ENCODE measurements around the gene HOXD9. TPM values are rescaled to one million over a fixed set of nuclear protein-coding genes. Genes with fewer than 3 reads are reported as not detected.

HOXD9 gene
- polyA plus RNA-seq, 4 donors = 0.27 to 1.9 (median 0.28) TPM; not detected in 1

DNA sequence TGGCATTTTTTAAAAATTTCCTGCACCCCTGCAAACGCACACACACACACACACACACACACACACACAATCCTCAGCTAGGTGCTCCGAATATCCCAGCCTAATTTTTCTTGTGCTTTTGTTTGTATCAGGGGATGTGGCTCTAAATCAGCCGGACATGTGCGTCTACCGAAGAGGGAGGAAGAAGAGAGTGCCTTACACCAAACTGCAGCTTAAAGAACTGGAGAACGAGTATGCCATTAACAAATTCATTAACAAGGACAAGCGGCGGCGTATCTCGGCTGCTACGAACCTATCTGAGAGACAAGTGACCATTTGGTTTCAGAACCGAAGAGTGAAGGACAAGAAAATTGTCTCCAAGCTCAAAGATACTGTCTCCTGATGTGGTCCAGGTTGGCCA is 28.2 kb upstream of the HOXD9 start:
- FAIRE-seq (no peak), DNase-seq (no peak)
- peaks cover 15 to 94% (median 73%) of the 10 kb centered on the region in 3 donors for H3K27me3 ChIP-seq (ENCODE audit: control insufficient read depth in 3 of 3, insufficient read depth in 3 of 3, low read length in 3 of 3)
- H3K36me3 ChIP-seq (ENCODE audit: control insufficient read depth in 3 of 3, insufficient read depth in 2 of 3, low read depth in 1 of 3, low read length in 3 of 3) = no peaks in the 10 kb centered on the region
- H3K27ac ChIP-seq (ENCODE audit: low read depth in 1 of 3, low read length in 2 of 3) = no peak overlapping the region
- H3K9me3 ChIP-seq (ENCODE audit: control insufficient read depth in 2 of 2, insufficient read depth in 1 of 2, low read depth in 1 of 2, low read length in 1 of 2) = no peaks in the 10 kb centered on the region
- H3K4me1 ChIP-seq (ENCODE audit: control insufficient read depth in 3 of 3, insufficient read depth in 2 of 3, low read depth in 1 of 3, low read length in 2 of 3) = peaks cover 0 to 13% (median 3%) of the 10 kb centered on the region in 3 donors
- H3K4me3 ChIP-seq (ENCODE audit: low read depth in 1 of 3, low read length in 3 of 3) = no peak overlapping the region
- WGBS, 3 donors = 7 to 13% (median 11%) methylated on average over 12 of the region's 12 CpGs

DNA sequence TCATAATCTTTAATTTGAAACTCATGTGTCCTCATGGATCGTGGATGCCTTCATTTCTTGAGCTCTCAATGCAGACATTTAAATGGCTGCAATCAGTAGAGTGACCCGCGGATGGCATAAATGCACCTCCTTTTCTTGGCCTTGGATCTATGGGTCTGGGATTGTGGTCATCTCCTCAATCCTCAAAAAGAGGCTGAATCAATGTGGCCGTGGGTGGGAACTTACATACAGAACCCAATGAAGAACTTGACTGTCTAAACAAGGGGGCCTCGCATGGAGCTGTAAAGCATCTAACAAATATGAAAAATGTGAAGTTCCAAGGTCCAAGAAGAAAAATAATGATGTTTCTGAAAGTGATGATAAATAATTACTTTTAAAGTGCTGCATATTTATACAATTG is 27.1 kb upstream of the HOXD9 start:
- peaks cover 0 to 13% (median 3%) of the 10 kb centered on the region in 3 donors for H3K4me1 ChIP-seq (ENCODE audit: control insufficient read depth in 3 of 3, insufficient read depth in 2 of 3, low read depth in 1 of 3, low read length in 2 of 3)
- H3K9me3 ChIP-seq (ENCODE audit: control insufficient read depth in 2 of 2, insufficient read depth in 1 of 2, low read depth in 1 of 2, low read length in 1 of 2) = no peaks in the 10 kb centered on the region
- 12 to 25% (median 14%) methylated on average over 5 of the region's 5 CpGs for WGBS, 3 donors
- DNase-seq (no peak), FAIRE-seq (no peak)
- H3K36me3 ChIP-seq (ENCODE audit: control insufficient read depth in 3 of 3, insufficient read depth in 2 of 3, low read depth in 1 of 3, low read length in 3 of 3) = no peaks in the 10 kb centered on the region
- no peak overlapping the region for H3K27ac ChIP-seq (ENCODE audit: low read depth in 1 of 3, low read length in 2 of 3)
- no peak overlapping the region for H3K4me3 ChIP-seq (ENCODE audit: low read depth in 1 of 3, low read length in 3 of 3)
- H3K27me3 ChIP-seq (ENCODE audit: control insufficient read depth in 3 of 3, insufficient read depth in 3 of 3, low read length in 3 of 3) = peaks cover 23 to 95% (median 74%) of the 10 kb centered on the region in 3 donors

DNA sequence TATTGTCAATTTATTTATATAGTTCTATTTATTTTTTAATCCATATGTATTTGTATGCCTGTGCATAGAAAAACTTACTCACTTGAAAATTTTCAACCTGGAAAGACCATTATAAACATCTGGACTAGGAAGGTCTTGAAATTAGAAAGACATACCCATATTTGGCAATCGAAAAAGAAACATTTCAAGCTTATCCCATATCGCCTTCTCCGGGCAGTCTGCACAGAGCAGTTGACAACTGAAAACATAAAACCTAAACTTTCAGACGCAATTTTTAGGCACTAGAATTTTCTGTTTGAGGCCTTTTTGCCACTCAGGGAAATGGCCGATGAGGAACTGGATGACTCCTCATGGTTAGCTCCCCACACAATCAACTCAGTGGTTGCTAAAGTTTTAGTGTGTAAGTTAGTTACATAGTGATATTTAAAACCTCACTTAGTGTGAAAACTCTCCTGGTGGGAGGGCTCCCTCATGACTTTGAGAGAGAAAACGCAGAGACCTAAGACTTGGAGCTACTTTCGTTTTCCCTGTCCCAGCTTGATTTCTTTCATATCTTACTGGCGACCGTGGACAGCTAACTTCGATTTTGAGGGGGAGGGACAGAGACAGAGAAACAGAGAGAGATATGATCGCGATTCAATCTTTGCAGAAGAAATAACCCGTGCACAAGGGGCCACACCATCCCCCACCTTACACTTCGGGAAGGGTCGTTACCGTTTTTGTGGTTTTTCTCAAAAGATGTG is 26.1 kb upstream of the HOXD9 start:
- H3K4me1 ChIP-seq (ENCODE audit: control insufficient read depth in 3 of 3, insufficient read depth in 2 of 3, low read depth in 1 of 3, low read length in 2 of 3) = peaks cover 0 to 13% (median 3%) of the 10 kb centered on the region in 3 donors
- WGBS, 3 donors = 6 to 9% (median 8%) methylated on average over 16 of the region's 16 CpGs

DNA sequence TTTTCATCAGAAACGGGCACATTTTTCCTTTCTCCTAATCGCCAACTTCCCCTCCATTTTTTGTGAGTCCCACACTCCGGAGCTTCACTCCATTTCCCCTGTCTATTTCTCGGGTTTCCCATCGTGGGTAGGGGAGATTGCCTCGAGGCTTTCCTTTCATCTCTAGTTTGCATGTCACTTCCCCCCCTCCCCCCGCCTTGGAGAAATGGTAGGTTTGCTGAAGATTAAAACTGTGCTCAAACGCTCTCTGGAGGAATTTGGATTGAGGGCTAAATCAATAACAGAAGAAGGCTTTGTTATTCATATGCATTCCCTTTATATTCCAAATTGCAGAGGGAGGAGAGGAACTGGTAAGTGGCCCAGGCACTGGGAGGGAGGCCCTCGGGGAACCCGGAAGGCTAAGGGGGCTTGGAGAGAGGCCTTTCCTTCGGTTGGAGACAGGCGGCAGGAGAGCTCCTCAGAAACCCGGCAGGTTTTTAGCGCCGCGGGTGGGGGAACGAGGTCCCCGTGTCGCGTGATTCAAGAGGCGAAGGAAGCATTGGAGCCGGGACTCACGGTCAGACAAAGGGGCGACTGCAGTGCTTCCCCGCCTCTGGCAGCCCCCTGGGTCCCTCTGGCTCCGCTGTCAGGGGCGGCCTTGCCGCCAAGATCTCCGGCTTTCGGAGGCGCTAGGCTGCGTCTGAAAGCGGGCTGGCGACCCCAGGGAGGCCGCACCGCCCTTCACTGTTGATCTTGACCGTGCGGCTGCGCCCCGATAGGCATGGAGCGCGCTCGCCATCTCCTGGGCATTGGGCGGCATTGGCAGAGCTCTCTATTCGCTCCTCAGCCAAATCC is 25.3 kb upstream of the HOXD9 start:
- DNase-seq (peak; percentile 62 to 79), FAIRE-seq (no peak)
- H3K4me3 ChIP-seq (ENCODE audit: low read depth in 1 of 3, low read length in 3 of 3) = peak overlapping the region in 2 of 3 donors; percentile 31 to 48
- no peaks in the 10 kb centered on the region for H3K9me3 ChIP-seq (ENCODE audit: control insufficient read depth in 2 of 2, insufficient read depth in 1 of 2, low read depth in 1 of 2, low read length in 1 of 2)
- peaks cover 18 to 95% (median 78%) of the 10 kb centered on the region in 3 donors for H3K27me3 ChIP-seq (ENCODE audit: control insufficient read depth in 3 of 3, insufficient read depth in 3 of 3, low read length in 3 of 3)
- WGBS, 3 donors = 0 to 2% (median 1%) methylated on average over 44 to 45 of the region's 45 CpGs
- H3K4me1 ChIP-seq (ENCODE audit: control insufficient read depth in 3 of 3, insufficient read depth in 2 of 3, low read depth in 1 of 3, low read length in 2 of 3) = peaks cover 0 to 13% (median 3%) of the 10 kb centered on the region in 3 donors
- no peaks in the 10 kb centered on the region for H3K36me3 ChIP-seq (ENCODE audit: control insufficient read depth in 3 of 3, insufficient read depth in 2 of 3, low read depth in 1 of 3, low read length in 3 of 3)
- no peak overlapping the region for H3K27ac ChIP-seq (ENCODE audit: low read depth in 1 of 3, low read length in 2 of 3)

More for the DNA sequence above, 26.1 kb upstream of the HOXD9 start:
- FAIRE-seq (no peak), DNase-seq (peak; percentile 29 to 53)
- Histone ChIP-seq H3K27me3 (ENCODE audit: control insufficient read depth in 3 of 3, insufficient read depth in 3 of 3, low read length in 3 of 3) (peaks cover 18 to 95% (median 78%) of the 10 kb centered on the region in 3 donors), H3K36me3 (ENCODE audit: control insufficient read depth in 3 of 3, insufficient read depth in 2 of 3, low read depth in 1 of 3, low read length in 3 of 3) (no peaks in the 10 kb centered on the region), H3K4me3 (ENCODE audit: low read depth in 1 of 3, low read length in 3 of 3) (peak overlapping the region in 2 of 3 donors; percentile 31 to 48), H3K9me3 (ENCODE audit: control insufficient read depth in 2 of 2, insufficient read depth in 1 of 2, low read depth in 1 of 2, low read length in 1 of 2) (no peaks in the 10 kb centered on the region), H3K27ac (ENCODE audit: low read depth in 1 of 3, low read length in 2 of 3) (no peak overlapping the region)

DNA sequence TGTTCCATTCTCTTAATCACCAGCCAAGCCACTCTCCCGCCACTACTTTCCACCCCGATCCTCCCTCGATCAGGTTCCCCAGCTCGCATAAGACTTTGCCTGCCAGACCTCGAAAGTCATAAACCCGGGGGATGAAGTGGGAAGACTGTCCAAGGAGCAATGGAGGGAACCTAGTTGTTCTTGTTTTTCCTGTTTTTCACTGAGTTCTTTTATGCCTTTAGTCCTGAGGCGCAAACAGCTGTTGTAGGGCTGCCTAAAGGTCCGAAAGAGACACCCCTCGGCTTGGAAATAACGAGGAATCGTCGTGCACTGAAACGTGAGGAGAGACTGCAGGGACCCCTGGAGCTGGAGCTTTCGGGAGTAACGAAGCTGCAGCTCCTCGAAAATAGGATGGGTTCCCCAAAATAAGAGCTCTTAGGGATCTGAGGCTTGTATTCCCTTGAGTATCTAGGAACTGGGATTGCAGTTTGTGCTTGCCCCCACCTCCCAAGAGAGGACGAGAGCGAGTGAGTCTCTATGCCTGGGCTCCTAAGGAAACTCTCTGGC is 24.6 kb upstream of the HOXD9 start:
- H3K36me3 ChIP-seq (ENCODE audit: control insufficient read depth in 3 of 3, insufficient read depth in 2 of 3, low read depth in 1 of 3, low read length in 3 of 3) = no peaks in the 10 kb centered on the region
- peaks cover 18 to 99% (median 82%) of the 10 kb centered on the region in 3 donors for H3K27me3 ChIP-seq (ENCODE audit: control insufficient read depth in 3 of 3, insufficient read depth in 3 of 3, low read length in 3 of 3)
- peaks cover 0 to 13% (median 3%) of the 10 kb centered on the region in 3 donors for H3K4me1 ChIP-seq (ENCODE audit: control insufficient read depth in 3 of 3, insufficient read depth in 2 of 3, low read depth in 1 of 3, low read length in 2 of 3)
- DNase-seq (no peak), FAIRE-seq (no peak)
- H3K27ac ChIP-seq (ENCODE audit: low read depth in 1 of 3, low read length in 2 of 3) = no peak overlapping the region
- 3 to 4% (median 3%) methylated on average over 18 of the region's 18 CpGs for WGBS, 3 donors
- peaks cover 0 to 2% of the 10 kb centered on the region in 2 donors for H3K9me3 ChIP-seq (ENCODE audit: control insufficient read depth in 2 of 2, insufficient read depth in 1 of 2, low read depth in 1 of 2, low read length in 1 of 2)
- H3K4me3 ChIP-seq (ENCODE audit: low read depth in 1 of 3, low read length in 3 of 3) = peak overlapping the region in 1 of 3 donors; percentile 48

DNA sequence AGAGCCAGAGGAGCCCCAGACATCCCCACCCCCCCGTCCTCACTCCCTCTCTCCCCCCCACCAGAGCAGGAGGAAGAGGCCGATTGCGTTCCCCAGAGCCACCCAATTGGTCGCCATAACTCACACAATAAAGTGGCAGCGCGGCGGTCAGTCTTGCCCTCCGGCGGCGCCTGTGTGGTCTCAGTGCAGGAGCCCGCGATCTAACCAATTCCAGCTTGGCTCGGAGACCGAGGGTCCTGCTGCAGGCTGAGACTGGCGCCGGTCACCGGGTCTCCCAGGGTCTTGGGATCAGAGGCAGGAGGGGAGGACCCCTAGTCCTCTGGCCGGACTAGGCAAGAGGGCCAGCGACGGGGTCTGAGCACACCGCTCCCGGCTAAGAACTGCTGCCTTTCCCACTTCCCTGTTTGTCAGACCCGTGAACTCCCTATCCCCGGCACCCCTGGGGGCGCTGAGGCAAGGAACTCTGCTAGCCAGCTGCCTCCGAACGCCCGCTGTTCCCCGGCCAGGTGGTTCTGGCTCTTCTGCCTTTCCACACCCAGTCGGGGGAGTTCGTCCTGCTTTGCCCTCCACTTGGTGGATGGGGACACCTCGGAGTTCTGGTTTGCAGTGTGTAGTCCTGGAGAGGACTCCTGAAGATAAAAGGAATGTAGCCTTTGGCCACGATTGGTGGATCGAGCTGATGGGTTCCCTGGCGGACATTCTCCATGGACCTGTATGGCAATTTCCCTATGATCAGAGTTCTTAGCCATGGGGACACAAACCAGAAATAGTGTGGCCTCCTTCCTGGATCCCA is 24.0 kb upstream of the HOXD9 start:
- Histone ChIP-seq H3K4me3 (ENCODE audit: low read depth in 1 of 3, low read length in 3 of 3) (no peak overlapping the region), H3K4me1 (ENCODE audit: control insufficient read depth in 3 of 3, insufficient read depth in 2 of 3, low read depth in 1 of 3, low read length in 2 of 3) (peaks cover 0 to 9% (median 3%) of the 10 kb centered on the region in 3 donors), H3K27ac (ENCODE audit: low read depth in 1 of 3, low read length in 2 of 3) (no peak overlapping the region), H3K27me3 (ENCODE audit: control insufficient read depth in 3 of 3, insufficient read depth in 3 of 3, low read length in 3 of 3) (peaks cover 12 to 100% (median 79%) of the 10 kb centered on the region in 3 donors), H3K36me3 (ENCODE audit: control insufficient read depth in 3 of 3, insufficient read depth in 2 of 3, low read depth in 1 of 3, low read length in 3 of 3) (no peaks in the 10 kb centered on the region), H3K9me3 (ENCODE audit: control insufficient read depth in 2 of 2, insufficient read depth in 1 of 2, low read depth in 1 of 2, low read length in 1 of 2) (peaks cover 0 to 2% of the 10 kb centered on the region in 2 donors)
- no peak for DNase-seq
- no peak for FAIRE-seq
- WGBS, 3 donors = 5 to 9% (median 6%) methylated on average over 35 of the region's 35 CpGs

DNA sequence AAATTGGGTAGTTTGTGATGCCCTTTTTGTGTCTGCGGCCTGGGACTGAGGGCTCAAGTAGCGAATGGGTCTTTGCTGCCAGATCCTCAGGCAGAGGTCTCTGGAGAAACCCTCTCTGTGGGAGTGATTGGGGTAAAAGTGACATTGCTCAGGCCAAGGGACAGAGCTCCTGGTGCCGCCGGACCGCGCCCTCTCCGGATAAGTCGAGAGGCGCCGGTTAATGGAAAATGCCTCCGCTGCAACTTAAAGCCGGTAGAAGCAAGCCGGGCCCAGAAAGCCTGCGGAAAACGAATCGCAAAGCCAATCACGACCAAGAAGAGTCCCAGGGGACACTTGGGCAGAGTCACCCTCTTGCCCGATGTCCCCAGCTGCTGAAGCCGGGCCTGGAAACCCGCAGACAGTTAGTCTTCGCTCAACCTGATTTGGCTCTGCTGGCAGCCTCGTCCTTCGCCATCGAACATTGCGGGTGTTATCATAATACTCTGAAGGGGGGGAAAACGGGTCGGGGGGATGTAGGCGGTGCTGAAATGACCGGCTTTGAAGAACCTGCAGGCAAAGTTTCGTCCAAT is 23.3 kb upstream of the HOXD9 start:
- WGBS, 3 donors = 9 to 21% (median 15%) methylated on average over 30 of the region's 30 CpGs
- H3K36me3 ChIP-seq (ENCODE audit: control insufficient read depth in 3 of 3, insufficient read depth in 2 of 3, low read depth in 1 of 3, low read length in 3 of 3) = no peaks in the 10 kb centered on the region
- FAIRE-seq (no peak), DNase-seq (no peak)
- H3K9me3 ChIP-seq (ENCODE audit: control insufficient read depth in 2 of 2, insufficient read depth in 1 of 2, low read depth in 1 of 2, low read length in 1 of 2) = peaks cover 0 to 2% of the 10 kb centered on the region in 2 donors
- H3K4me1 ChIP-seq (ENCODE audit: control insufficient read depth in 3 of 3, insufficient read depth in 2 of 3, low read depth in 1 of 3, low read length in 2 of 3) = peaks cover 0 to 9% (median 3%) of the 10 kb centered on the region in 3 donors
- H3K27ac ChIP-seq (ENCODE audit: low read depth in 1 of 3, low read length in 2 of 3) = no peak overlapping the region
- no peak overlapping the region for H3K4me3 ChIP-seq (ENCODE audit: low read depth in 1 of 3, low read length in 3 of 3)
- peaks cover 12 to 100% (median 81%) of the 10 kb centered on the region in 3 donors for H3K27me3 ChIP-seq (ENCODE audit: control insufficient read depth in 3 of 3, insufficient read depth in 3 of 3, low read length in 3 of 3)

Data from small intestine (tissue), 7 donors.